Suprapubic skin (tissue), 3 donors: ENCODE results near the gene KIAA0753.

ENCODE experiments used
- CTCF ChIP-seq, 2 donors: fragments of 200-600 bp in 1 of 2; fragments of 450-650 bp in 1 of 2; sonication (generic) in 1 of 2; IDR thresholded peaks; one replicate each; pipeline ENCODE4 v1.5.1; 2016 to 2019; ENCODE audit warnings: antibody characterized with exemption in 2 of 2, mild to moderate bottlenecking in 1 of 2, moderate library complexity in 1 of 2
- POLR2A ChIP-seq, 2 donors: fragments of 450-650 bp; IDR thresholded peaks; one replicate each; pipeline ENCODE4 v1.6.1; 2017; ENCODE audit warnings: antibody characterized with exemption in 2 of 2, mild to moderate bottlenecking in 2 of 2, moderate library complexity in 2 of 2

- no peak for TF ChIP-seq CTCF (IDR thresholded peaks at IDR 0.05)
- no peak for TF ChIP-seq POLR2A (IDR thresholded peaks at IDR 0.05)
Observed at GRCh38 chr17:6682339-6682738, 41.8 kb upstream of the KIAA0753 start.
